Neural cell (in vitro differentiated cells): ENCODE results near the gene LGR5.

Experiments used
- CTCF ChIP-seq: fragments of 450-650 bp; IDR thresholded peaks from 2 replicates; pipeline ENCODE4 v1.5.1; 2014; ENCODE audit warnings: antibody characterized with exemption, mild to moderate bottlenecking, moderate library complexity; ENCODE audit not compliant: poor library complexity, severe bottlenecking
- EP300 ChIP-seq: fragments of 450-650 bp; conservative IDR thresholded peaks from 2 replicates; pipeline ENCODE4 v1.6.1; 2014; ENCODE audit warnings: antibody characterized with exemption, mild to moderate bottlenecking, moderate library complexity; ENCODE audit not compliant: poor library complexity, severe bottlenecking
- EZH2 ChIP-seq: fragments of 200-600, 300-800 bp; shearing (Covaris generic), sonication (generic); IDR thresholded peaks from 2 replicates; pipeline ENCODE4 v1.6.1; 2014; ENCODE audit warnings: antibody characterized with exemption, low read length, borderline replicate concordance, mild to moderate bottlenecking; ENCODE audit not compliant: insufficient read depth, poor library complexity, severe bottlenecking
- POLR2AphosphoS5 ChIP-seq: IDR thresholded peaks from 2 replicates; pipeline ENCODE4 v1.6.1; 2012
- RAD21 ChIP-seq: fragments of 450-650 bp; conservative IDR thresholded peaks from 2 replicates; pipeline ENCODE4 v1.6.1; 2014; ENCODE audit warnings: antibody characterized with exemption, mild to moderate bottlenecking, moderate library complexity
- REST ChIP-seq: IDR thresholded peaks from 2 replicates; pipeline ENCODE4 v1.6.1; 2012; ENCODE audit warnings: borderline replicate concordance
- SMC3 ChIP-seq: fragments of 450-650 bp; conservative IDR thresholded peaks from 2 replicates; pipeline ENCODE4 v1.6.1; 2014; ENCODE audit warnings: antibody characterized with exemption, mild to moderate bottlenecking, moderate library complexity; ENCODE audit not compliant: poor library complexity
- TAF1 ChIP-seq: IDR thresholded peaks from 2 replicates; pipeline ENCODE4 v1.6.1; 2012; ENCODE audit warnings: low read depth

- TF ChIP-seq CTCF (no peak), RAD21 (no peak), TAF1 (no peak), REST (no peak), POLR2AphosphoS5 (no peak), EZH2 (no peak), EP300 (no peak), SMC3 (no peak)
Measured at GRCh38 chr12:71425568-71426299, 13.9 kb upstream of the LGR5 start.
